ENCODE measurements around the gene DNAJC21. TPM values are rescaled to one million over a fixed set of nuclear protein-coding genes. Genes with fewer than 3 reads are reported as not detected.

Gene DNAJC21
- total and polyA plus RNA-seq, 10 of the 15 experiments (the other 5 are each of a cell fraction or from before 2014, with no cell fraction given), result 9.2 to 53.5 (median 23.7) TPM

GRCh38 chr5:34915856-34916192 lies 13.5 kb upstream of the DNAJC21 start (continued):
- TF ChIP-seq ESRRA (IDR thresholded peaks at IDR 0.05; ENCODE audit: low read length) (no peak), RELB (IDR thresholded peaks at IDR 0.05; ENCODE audit: low read depth) (peak; percentile 67), IRF4 (IDR thresholded peaks at IDR 0.05; ENCODE audit: low read depth, low read length) (no peak), NKRF (conservative IDR thresholded peaks at IDR 0.05) (0 out of 2 replicates have a peak, but pooled peaks have one; percentile 13), MTA2 (IDR thresholded peaks at IDR 0.05; ENCODE audit: low read depth) (no peak), SMAD1 (IDR thresholded peaks at IDR 0.05; ENCODE audit: low read depth, partially characterized antibody) (no peak), DPF2 (IDR thresholded peaks at IDR 0.05) (no peak), TCF7 (IDR thresholded peaks at IDR 0.05; ENCODE audit: borderline replicate concordance) (no peak), PML (IDR thresholded peaks at IDR 0.05; ENCODE audit: low read length) (no peak), BACH1 (IDR thresholded peaks at IDR 0.05; ENCODE audit: borderline replicate concordance) (no peak), E2F8 (IDR thresholded peaks at IDR 0.05; ENCODE audit: low read depth, partially characterized antibody) (no peak)
